ENCODE measurements around the gene FOXD4.
"Not testable (repeated sequence)": the region's sequence is repeated elsewhere in the genome, so short reads cannot be mapped to it uniquely, and the experiment has no call there.

DNA sequence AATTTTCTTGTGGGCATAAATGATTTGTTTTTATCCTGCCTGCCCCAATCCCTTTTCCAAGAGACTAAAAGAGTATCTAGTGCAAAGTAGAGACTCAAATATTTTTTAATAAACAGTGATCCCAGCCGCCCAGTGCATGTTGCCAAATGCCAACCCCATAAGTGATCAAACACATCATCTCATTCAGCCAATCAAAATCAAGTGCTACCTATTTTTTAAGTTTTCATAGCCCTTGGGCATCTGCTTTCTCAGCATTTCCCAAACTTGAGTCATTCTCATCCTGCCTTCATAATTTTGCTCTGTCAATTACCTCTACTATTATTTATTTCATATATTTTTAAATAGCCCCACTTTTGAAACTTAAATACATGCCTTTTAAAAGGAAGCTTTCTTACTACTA is 27.4 kb downstream of the FOXD4 start:
- TF ChIP-seq, protein P1, sequence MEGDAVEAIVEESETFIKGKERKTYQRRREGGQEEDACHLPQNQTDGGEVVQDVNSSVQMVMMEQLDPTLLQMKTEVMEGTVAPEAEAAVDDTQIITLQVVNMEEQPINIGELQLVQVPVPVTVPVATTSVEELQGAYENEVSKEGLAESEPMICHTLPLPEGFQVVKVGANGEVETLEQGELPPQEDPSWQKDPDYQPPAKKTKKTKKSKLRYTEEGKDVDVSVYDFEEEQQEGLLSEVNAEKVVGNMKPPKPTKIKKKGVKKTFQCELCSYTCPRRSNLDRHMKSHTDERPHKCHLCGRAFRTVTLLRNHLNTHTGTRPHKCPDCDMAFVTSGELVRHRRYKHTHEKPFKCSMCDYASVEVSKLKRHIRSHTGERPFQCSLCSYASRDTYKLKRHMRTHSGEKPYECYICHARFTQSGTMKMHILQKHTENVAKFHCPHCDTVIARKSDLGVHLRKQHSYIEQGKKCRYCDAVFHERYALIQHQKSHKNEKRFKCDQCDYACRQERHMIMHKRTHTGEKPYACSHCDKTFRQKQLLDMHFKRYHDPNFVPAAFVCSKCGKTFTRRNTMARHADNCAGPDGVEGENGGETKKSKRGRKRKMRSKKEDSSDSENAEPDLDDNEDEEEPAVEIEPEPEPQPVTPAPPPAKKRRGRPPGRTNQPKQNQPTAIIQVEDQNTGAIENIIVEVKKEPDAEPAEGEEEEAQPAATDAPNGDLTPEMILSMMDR (optimal IDR thresholded peaks at IDR 0.05 in 1 of 3, IDR thresholded peaks at IDR 0.05 in 1 of 3, conservative IDR thresholded peaks at IDR 0.05 in 1 of 3; ENCODE audit: extremely low read depth in 1 of 3, insufficient read depth in 2 of 3, low read length in 3 of 3): not testable (repeated sequence)
- not testable (repeated sequence) for TF ChIP-seq EZH2 (IDR thresholded peaks at IDR 0.05; ENCODE audit: low read length)

Measured in keratinocyte (primary cell).